ENCODE measurements around the gene KCTD4.
A peak's percentile ranks its signal among the peaks of the same experiment; 100 is the strongest.
"Not testable (repeated sequence)": the region's sequence is repeated elsewhere in the genome, so short reads cannot be mapped to it uniquely, and the experiment has no call there.

KCTD4 gene

GRCh38 chr13:45215392-45216077, 14.7 kb upstream of the KCTD4 start:
- DNase-seq: no peak

DNA sequence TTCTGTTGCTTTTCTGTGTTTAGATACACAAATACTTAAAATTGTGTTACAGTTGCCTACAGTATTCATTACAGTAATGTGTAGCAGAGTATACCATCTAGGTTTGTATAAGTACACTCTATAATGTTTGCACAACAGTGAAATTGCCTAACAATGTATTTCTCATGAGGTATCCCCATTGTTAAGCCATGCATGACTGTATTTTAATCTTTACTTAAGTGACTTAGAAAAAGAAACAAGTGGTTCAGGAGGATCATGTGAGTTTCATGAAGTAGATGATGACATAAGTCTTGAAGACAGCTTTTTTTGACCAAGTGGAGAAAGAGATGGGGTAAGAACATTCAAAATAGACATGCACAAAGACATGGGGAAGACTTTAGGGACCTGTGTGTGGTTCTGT, 8.4 kb upstream of the KCTD4 start:
- DNase-seq: peak; percentile 63 to 66

DNA sequence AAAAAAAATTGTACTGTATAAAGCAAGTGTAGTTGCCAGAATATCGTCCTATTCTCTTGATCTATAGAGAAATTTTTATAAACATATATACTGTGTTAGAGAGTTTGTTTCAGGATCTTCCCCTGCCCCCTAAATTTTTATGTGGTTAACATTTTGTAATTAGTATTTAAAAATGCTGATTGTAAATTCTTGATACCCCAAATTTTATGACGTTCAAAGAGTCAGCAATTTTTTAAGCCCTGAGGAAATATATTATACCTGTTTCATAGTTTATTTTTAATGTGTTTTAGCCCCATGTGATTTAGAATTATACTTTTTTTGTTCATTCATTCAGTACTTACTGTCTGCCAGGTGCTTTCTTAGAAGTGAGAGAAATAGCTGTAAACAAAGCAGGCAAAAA, 7.3 kb upstream of the KCTD4 start:
- no peak for DNase-seq

GRCh38 chr13:45207319-45207718, 6.5 kb upstream of the KCTD4 start:
- DNase-seq: no peak

DNA sequence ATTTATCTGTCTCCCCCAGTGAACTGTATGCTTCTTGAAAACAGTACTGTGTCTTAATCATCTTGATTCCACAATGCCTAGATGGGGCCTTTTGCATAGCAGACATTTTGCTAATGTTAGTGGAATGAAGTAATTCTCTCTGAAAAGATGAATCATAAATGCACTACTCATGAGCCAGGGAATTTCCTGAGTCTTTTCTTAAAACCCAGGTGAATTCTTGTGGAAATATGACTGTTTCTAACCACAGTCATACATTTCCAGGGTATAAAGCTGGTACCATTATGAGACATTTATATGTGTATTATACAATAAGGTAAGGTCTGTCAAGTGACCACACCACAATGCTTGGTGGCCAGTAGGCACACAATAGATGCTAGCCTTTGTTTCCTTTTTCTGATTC, 5.5 kb upstream of the KCTD4 start:
- no peak for DNase-seq

DNA sequence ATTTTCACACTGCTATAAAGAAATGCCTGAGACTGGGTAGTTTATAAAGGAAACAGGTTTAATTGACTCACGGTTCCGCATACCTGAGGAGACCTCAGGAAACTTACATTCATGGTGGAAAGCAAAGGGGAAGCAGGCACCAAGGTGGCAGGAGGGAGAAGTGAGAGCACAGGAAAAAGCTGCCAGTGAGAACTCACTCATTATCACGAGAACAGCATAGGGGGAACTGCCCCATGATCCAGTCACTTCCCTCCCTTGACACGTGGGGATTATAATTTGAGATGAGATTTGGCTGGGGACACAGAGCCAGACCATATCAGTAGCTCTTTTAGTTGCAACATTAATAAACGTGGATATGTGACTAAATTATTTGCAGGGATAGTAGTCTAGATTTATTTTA, 4.3 kb upstream of the KCTD4 start:
- DNase-seq: no peak

- DNase-seq: peak in 1 of 2 experiments; percentile 4
Measured at GRCh38 chr13:45199711-45200110, 1.1 kb downstream of the KCTD4 start.

GRCh38 chr13:45198924-45199323, 1.9 kb downstream of the KCTD4 start:
- DNase-seq: no peak

DNA sequence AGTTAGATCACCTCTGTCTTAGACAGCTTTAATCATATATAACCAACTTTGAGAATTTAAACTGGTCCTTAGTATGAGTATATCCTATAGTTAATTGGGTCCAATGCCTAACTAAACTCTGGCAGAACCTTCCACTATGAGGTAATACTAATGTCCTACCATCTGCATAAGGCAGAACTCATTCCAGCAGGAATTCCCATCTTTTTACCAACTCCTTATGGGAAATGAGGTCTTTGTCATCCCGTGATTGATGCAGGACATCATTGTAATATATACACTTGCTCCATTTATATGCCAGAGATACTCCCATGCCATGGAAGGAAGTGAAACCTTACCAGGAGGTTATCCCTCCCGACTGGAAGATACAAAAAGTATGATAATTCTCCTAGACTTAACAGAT, 2.8 kb downstream of the KCTD4 start:
- no peak for DNase-seq

DNA sequence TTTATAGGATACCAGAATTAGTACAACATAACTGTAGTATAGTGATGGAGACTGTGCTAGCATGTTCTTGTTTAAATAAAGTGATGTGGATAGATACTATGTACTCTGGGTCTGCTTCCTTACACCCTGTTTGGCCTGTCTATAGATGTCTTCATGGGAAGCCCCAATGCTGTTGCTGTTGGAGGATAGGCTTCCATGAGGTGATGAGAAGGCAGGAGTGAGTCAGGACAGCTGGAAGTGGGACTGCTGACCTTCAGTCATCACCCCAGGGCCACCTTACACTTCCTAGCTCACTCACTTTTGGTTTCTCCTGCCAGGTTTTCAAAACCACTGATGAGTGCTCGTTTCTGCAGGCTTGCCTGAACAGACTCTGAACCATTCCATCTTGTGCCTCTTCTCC, 4.2 kb downstream of the KCTD4 start:
- no peak for DNase-seq

GRCh38 chr13:45196096-45196495, 4.7 kb downstream of the KCTD4 start:
- no peak for DNase-seq

- peak; percentile 7 to 10 for DNase-seq
Measured at GRCh38 chr13:45195421-45195820, 5.4 kb downstream of the KCTD4 start.

DNA sequence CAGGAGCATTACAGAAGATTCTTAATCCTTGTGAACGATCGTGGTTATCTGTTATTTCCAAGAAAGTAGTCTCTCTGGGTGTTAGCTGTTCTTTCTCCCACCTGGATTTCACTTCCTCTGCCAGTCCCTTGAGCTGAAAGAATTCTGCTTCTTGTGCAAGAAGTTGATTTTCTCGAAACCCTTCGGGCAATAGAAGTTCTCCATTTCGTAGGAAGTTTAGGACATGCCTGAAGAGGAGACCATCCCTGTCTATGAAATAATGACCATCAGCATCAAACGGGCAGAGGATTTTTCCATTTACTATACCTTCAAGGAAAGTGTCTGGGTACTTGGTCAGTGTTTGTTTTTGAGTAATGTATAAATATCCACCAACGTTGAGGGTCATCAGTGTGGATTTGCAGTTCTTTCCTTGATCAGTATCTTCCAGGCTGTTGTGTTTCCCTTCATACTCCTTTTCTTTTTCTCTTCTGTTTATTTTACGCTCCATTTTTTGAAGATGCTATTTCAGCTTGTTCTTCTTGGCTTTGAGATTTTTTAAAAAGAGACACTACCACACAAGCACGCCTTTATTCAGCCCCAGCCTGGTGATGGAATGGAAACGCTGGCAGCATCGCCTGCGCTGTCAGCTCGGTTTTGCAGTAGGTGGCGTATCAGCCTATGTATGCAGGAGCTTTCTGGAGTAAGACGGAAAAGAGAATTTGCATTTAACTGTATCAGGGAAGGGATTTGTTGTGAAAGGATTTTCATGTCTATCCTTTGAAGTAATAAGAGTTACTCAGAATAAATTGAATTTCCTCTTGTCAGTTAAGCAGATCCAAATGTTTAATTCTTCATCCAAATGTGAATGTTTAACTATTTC, 6.5 kb downstream of the KCTD4 start:
- DNase-seq: no peak

DNA sequence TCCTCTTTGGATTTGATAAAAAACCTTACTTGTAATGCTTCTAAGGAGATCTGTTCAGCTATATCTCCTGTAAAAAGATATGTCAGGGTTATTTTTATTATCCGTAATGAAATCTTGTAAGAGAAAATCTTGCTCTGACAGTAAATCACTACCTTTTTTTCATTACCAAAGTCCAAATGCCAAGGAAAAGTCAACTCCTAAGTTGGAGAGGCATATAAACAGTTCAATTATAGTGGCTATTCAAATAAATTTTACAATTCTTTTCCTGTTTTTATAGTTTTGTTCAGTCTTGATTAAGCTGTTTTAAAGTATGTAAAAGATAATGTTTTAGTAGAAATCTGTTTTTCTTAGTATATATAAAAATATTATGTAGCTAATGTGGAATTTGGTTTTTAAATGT, 9.0 kb downstream of the KCTD4 start:
- DNase-seq: no peak

DNA sequence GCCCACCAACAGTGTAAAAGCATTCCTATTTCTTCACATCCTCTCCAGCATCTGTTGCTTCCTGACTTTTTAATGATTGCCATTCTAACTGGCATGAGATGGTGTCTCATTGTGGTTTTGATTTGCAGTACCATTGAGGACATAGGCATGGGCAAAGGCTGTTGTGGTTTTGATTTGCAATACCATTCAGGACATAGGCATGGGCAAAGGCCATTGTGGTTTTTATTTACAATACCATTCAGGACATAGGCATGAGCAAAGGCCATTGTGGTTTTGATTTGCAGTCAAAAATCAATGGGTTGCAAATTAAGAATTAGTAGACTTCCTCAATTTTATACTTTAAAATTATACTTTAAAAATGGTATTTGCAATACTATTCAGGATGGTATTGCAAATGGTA, 11.3 kb downstream of the KCTD4 start:
- DNase-seq: peak; percentile 74 to 82

DNA sequence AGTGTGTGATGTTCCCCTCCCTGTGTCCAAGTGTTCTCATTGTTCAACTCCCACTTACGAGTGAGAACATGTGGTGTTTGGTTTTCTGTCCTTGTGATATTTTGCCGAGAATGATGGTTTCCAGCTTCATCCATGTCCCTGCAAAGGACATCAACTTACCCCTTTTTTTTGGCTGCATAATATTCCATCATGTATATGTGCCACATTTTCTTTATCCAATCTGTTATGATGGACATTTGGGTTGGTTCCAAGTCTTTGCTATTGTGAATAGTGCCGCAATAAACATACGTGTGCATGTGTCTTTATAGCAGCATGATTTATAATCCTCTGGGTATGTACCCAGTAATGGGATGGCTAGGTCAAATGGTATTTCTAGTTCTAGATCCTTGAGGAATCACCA, 11.8 kb downstream of the KCTD4 start:
- DNase-seq: not testable (repeated sequence)

GRCh38 chr13:45185286-45185685, 15.6 kb downstream of the KCTD4 start:
- no peak for DNase-seq

GRCh38 chr13:45184693-45185092, 16.2 kb downstream of the KCTD4 start:
- DNase-seq: no peak

GRCh38 chr13:45180713-45181601, 19.9 kb downstream of the KCTD4 start:
- DNase-seq: no peak

GRCh38 chr13:45180303-45180702, 20.5 kb downstream of the KCTD4 start:
- DNase-seq: no peak

- no peak for DNase-seq
Measured at GRCh38 chr13:45179428-45179827, 21.4 kb downstream of the KCTD4 start.

- no peak for DNase-seq
Measured at GRCh38 chr13:45178349-45179162, 22.3 kb downstream of the KCTD4 start.

DNA sequence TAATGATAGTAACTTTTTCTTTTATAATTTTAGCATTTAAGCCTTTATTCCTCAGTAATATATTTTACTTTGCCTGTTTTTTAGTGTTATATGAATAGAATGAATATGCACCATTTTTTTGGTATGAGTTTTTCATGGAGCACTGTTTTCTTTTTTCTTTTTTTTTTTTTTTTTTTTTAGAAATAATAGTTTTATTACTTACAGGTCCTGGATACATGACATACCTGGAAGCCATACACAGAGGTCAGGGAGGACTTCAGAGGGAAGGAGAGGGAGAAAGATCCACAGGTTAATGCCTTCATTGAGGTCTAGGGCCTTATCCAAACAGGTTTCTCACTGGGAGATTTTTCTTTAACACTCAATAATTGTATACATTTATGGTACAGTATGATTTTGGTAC, 26.4 kb downstream of the KCTD4 start:
- DNase-seq: no peak

All from AML-193 (cell line).